ENCODE results near the gene MELK.

MELK gene

DNA sequence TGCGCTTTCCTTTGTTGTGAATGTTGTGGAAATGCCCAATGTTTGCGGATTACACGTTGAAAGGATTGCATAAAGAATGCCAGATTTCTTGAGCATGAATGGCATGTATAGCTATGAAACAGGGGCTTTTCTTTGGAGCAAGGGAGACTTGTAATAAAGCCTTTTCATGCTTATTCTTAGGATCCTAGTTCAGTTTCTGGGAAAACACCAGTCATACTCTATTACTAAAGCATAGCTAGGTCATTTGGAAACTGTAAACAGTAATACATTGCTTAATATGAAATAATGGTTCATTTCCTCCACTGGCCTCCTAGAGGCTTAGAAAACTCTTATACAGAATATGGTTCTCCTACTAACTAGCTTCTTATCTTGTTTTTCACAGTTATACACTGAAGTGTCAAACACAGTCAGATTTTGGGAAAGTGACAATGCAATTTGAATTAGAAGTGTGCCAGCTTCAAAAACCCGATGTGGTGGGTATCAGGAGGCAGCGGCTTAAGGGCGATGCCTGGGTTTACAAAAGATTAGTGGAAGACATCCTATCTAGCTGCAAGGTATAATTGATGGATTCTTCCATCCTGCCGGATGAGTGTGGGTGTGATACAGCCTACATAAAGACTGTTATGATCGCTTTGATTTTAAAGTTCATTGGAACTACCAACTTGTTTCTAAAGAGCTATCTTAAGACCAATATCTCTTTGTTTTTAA lies 104.2 kb downstream of the MELK start:
- DNase-seq = no peak

DNA sequence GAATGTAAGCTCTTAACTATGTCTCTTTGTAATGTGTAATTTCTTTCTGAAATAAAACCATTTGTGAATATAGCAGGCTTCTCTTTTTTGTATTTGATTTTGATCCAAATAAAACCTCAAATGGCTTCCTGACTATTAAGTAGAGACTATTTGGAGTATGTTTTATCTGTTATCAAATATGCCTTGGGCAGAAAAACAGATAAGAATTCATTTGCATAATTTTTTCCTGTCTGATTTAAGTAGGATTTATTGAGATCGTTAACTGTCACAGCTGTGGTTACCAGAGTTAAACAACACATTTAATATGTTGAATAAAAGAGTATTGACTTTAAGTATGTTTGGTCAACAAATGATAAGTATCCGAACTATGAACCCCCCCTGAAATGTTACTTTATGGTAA lies 104.9 kb downstream of the MELK start:
- no peak for DNase-seq

DNA sequence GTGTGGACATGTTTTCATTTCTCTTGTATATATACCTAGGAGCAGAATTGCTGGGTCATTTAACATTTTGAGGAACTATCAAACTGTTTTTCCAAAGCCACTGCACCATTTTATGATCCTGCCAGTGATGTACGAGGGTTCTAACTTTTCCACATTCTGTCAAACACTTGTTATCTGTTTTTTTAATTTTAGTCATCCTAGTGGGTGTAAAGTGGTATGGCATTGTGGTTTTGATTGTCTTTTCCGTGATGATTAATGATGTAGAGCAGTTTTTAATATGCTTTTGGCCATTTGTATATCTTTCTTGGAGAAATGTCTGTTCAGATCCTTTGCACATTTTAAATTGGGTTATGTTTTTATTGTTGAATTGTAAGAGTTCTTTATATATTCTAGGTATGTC lies 107.0 kb downstream of the MELK start:
- no peak for DNase-seq

DNA sequence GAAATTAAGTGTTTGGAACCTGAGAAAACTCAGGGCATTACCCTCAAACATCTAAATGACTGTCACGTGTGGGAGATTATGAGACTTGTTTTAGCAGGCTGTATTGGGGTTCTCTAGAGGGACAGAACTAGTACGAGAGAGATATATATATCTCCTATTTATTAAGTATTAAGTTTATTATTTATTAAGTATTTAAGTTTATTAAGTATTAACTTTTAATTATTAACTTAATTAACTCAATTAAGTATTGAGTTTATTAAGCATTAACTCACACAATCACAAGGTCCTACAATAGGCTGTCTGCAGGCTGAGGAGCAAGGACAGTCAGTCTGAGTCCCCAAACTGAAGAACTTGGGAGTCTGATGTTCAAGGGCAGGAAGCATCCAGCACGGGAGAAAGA lies 113.8 kb downstream of the MELK start:
- no peak for DNase-seq

GRCh38 chr9:36690412-36691168 lies 117.9 kb downstream of the MELK start:
- no peak for DNase-seq

DNA sequence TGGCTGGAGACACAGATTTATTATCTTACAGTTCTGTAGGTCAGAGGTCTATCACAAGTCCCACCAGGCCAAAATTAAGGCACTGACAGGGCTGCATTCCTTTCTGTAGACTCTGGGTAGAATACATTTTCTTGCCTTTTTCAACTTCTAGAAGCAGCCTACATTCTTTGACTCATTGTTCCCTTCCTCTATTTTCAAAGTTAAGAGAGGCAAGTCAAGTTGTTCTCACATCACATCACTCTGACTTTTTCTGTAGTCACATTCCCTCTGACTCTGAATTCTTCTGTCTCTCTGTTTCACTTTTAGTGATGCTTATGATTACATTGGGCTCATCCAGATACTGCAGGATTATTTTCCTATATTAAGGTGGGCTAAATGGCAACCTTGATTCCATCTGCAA lies 119.0 kb downstream of the MELK start:
- no peak for DNase-seq

- DNase-seq = no peak
Measured at GRCh38 chr9:36698984-36699383, 126.3 kb downstream of the MELK start.

GRCh38 chr9:36704148-36704547 lies 131.5 kb downstream of the MELK start:
- DNase-seq = no peak

DNA sequence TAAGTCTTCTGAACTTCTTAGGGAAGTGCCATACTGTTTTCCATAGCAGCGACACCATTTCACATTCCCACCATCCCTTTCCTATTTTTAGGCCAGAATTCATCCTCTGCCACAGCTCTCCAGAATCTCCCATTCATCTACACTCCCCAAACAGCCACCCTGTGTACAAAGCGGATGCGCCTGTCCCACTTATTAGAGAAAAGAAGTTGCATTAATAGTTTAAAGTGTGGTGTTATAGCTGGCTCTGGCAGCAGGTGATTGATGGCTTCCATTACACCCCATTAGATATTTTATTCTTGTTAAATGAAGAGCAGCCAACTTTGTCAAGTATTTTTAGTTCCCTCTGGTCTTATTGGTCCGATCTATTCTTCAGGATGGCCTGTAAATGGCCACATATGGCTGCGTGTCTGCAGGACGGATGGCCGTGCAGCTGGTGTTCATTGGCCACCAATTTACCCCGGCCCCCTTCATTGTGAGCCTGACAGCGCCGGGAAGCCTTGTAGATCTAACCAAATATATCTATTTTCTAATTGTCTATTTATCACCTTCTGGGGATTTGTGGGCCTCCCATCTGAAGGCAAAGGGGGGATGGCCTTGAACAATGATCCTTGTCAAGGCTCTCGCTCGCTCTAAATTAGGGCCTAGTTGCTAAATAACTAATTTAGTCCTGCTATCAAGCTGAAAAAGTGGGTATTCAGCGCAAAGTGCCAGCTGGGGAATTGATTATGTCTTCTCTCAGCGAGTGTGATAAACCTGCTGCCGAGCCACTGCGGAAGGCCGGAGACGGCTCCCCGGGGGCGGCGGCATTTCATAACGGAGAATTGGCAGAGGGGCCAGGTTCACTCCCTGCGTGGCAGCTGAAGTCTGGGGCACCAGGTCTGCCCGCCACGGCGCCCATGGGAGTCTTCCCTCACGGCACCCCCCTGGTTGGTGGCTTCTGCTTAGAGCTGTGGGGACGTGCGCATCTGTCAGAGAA lies 141.1 kb downstream of the MELK start:
- no peak for DNase-seq

DNA sequence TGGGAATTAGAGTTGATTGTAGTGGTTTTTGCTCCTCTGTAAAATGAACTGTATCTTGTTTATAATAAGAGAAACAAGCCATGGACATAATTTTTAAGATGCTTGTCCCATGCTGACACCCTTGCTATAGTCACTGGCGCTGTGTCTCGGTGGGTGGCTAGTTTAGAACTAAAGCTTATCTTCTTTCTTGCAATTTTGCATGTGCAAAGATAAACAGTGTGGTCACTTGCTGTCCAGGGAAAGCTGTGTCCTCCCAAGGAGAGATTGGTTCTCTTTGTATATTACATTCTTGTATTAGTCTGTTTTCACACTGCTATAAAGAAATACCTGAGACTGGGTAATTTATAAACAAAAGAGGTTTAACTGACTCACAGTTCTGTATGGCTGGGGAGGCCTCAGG lies 143.8 kb downstream of the MELK start:
- no peak for DNase-seq

DNA sequence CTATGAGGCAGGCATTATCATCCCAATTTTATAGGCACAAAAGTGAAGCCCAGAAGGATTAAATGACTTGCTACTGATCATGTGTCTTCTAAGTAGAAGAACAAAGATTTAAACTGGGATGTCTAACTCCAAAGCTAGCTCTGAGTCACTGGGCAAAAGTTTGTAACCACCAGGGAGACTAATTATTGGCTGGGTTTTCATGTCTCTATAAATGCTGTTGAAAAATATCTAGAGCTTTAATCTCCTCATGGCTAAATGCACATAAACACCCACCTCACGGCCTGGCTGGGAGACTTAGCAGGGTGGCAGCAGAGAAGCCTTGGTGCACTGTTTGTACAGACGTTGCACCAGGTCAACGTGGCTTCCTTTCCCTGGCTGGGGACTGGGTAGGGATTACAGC lies 144.6 kb downstream of the MELK start:
- DNase-seq = no peak

DNA sequence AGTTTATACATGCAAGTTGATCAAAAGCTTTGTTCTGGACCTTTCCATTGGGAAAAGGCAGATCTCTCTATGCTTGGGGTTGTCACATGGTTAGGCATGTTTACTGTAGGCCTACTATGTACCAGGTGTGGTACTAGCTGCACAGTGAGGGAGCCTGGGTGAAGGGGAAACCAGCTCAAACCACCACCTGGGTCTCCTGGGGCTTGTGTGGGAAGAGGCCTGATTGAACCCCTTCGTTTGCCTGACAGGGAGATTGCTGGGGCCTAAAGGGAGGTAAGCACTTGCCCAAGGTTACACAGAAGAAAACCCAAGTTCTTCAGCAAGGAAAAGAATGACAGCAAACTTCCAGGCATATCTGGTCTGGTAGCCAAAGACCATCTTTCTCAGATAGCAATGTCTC lies 145.9 kb downstream of the MELK start:
- DNase-seq = no peak

GRCh38 chr9:36720043-36720442 lies 147.3 kb downstream of the MELK start:
- DNase-seq = no peak

DNA sequence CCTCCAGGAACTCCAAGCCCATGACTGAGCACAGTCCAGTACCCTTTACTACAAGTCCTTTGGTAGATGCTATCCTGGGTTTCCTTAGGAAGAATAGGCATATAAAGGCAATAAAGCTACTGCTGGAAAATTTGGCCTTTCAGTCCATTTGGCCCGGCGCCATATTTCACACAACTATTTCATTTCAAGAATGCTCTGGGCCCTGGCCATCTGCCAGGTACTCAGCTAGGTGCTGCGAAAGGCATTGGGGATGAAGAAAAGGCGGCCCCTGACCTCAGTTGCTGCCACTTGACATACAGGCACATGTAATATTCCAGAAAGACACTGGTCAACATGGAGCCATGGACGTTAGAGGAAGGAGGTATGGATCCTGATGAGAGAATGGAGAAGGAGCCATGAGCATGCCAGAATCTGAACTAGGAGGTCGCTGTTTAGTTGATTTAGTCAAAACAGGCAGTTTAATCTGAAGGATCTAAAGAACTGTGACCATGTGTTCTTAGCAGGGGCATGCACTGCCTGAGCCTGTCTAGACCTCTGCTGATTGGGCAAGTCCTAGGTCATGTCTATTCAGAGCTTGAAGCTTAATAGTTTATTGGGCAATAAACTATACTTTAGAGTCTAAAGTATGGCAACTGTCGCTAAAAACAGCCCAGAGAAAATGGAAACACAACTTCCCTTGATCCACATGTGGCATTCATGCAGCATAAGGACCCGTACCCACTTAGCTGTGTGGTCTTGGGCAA lies 149.3 kb downstream of the MELK start:
- DNase-seq = no peak

DNA sequence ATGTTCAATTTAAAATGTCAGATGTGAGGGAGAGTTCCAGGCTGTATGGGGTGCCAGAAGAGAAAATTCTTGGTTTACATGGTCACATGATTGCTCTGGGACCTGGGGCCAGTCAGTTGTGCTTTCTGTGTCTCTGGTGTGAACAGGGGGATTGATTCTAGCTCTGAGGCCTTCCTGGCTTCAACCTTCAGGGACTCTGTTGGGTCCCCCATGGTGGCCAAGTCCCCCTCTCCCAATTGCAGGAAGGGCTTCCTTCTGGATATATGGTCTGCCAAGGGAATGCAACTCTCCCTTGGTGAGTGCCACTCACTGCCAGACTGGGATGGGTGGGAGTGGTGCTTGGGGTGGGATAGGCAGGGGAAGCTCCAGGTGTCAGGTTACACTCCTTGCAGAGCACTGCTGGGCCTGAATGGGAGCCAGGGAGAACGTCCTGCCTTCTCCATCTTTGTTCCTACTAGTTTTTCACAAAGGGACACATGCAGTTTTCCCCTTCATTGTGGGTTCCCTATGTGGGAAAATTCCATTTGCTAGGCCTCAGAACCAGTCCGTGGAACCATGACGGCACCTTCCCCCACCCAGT lies 153.2 kb downstream of the MELK start:
- no peak for DNase-seq
